GM23338 (cell line): ENCODE data around the gene SIGLEC6. TPM values are rescaled to one million over a fixed set of nuclear protein-coding genes. Genes with fewer than 3 reads are reported as not detected.

Source experiments
- ATAC-seq: fragments of 200-7000 bp; cut with Tn5 transposase; 3 replicates; pipeline ENCODE4 v1.9.1; 2020
- DNase-seq: peaks from one replicate; pipeline ENCODE4 v3.0.0-alpha.2; 2015; ENCODE audit warnings: low spot score
- H2AFZ ChIP-seq: fragments of 200-600 bp; sonication (generic); 2 replicates; pipeline ENCODE4 v1.8.0; 2016; ENCODE audit warnings: antibody characterized with exemption, mild to moderate bottlenecking, moderate library complexity
- H3F3A ChIP-seq: fragments of 200-600 bp; sonication (generic); replicated peaks from 2 replicates; pipeline ENCODE4 v1.8.0; 2017; ENCODE audit warnings: antibody characterized with exemption, mixed run types, low read depth
- H3K27ac ChIP-seq: fragments of 200-600 bp; sonication (generic); 2 replicates; pipeline ENCODE4 v1.6.1; 2016; ENCODE audit warnings: low read depth
- H3K27me3 ChIP-seq: fragments of 200-600 bp; sonication (generic); 2 replicates; pipeline ENCODE4 v1.8.0; 2016; ENCODE audit warnings: mild to moderate bottlenecking, mixed run types, moderate library complexity; ENCODE audit not compliant: insufficient read depth
- H3K36me3 ChIP-seq: fragments of 200-600 bp; sonication (generic); 2 replicates; pipeline ENCODE4 v1.8.0; 2016; ENCODE audit warnings: mild to moderate bottlenecking; ENCODE audit not compliant: insufficient read depth
- H3K4me1 ChIP-seq: fragments of 200-600 bp; sonication (generic); 2 replicates; pipeline ENCODE4 v1.8.0; 2016; ENCODE audit warnings: mild to moderate bottlenecking, moderate library complexity; ENCODE audit not compliant: insufficient read depth
- H3K4me2 ChIP-seq: fragments of 200-600 bp; sonication (generic); 2 replicates; pipeline ENCODE4 v1.7.1; 2017; ENCODE audit warnings: mixed run types
- H3K4me3 ChIP-seq: fragments of 200-600 bp; sonication (generic); 2 replicates; pipeline ENCODE4 v1.6.1; 2016; ENCODE audit warnings: mixed run types
- H3K79me2 ChIP-seq: fragments of 200-600 bp; sonication (generic); replicated peaks from 2 replicates; pipeline ENCODE4 v1.8.0; 2017; ENCODE audit warnings: mild to moderate bottlenecking; ENCODE audit not compliant: insufficient read depth
- H3K9me2 ChIP-seq: fragments of 200-600 bp; sonication (generic); 2 replicates; pipeline ENCODE4 v1.8.0; 2017; ENCODE audit not compliant: insufficient read depth
- H4K20me1 ChIP-seq: fragments of 200-600 bp; sonication (generic); replicated peaks from 2 replicates; pipeline ENCODE4 v1.8.0; 2017; ENCODE audit warnings: mild to moderate bottlenecking; ENCODE audit not compliant: insufficient read depth
- H3K27ac Mint-ChIP-seq: 2 replicates; pipeline ENCODE4 v1.8.0; 2020; ENCODE audit warnings: inconsistent platforms, mild to moderate bottlenecking, moderate library complexity, mixed read lengths
- H3K27me3 Mint-ChIP-seq: 3 replicates; pipeline ENCODE4 v1.8.0; 2022; ENCODE audit warnings: low read depth, mild to moderate bottlenecking, moderate library complexity, mixed read lengths, inconsistent platforms; ENCODE audit not compliant: insufficient read depth, poor library complexity
- H3K36me3 Mint-ChIP-seq: 3 replicates; pipeline ENCODE4 v1.8.0; 2021; ENCODE audit warnings: low read depth, mild to moderate bottlenecking, inconsistent platforms, moderate library complexity, mixed read lengths
- H3K4me1 Mint-ChIP-seq: 3 replicates; pipeline ENCODE4 v1.8.0; 2020; ENCODE audit warnings: mild to moderate bottlenecking, inconsistent platforms, mixed read lengths
- H3K4me3 Mint-ChIP-seq: 3 replicates; pipeline ENCODE4 v1.8.0; 2021; ENCODE audit warnings: moderate library complexity, mild to moderate bottlenecking, inconsistent platforms, mixed read lengths
- H3K9me3 Mint-ChIP-seq: 3 replicates; pipeline ENCODE4 v1.8.0; 2020; ENCODE audit warnings: moderate library complexity, mild to moderate bottlenecking, inconsistent platforms, mixed read lengths
- CREB1 ChIP-seq: fragments of 250-450 bp; sonication (Bioruptor Pico); IDR thresholded peaks from 2 replicates; pipeline ENCODE4 v1.5.0; 2020; ENCODE audit warnings: low read depth, mild to moderate bottlenecking, moderate library complexity
- EZH2 ChIP-seq: fragments of 200-600 bp; sonication (generic); IDR thresholded peaks from one replicate; pipeline ENCODE4 v1.8.0; 2017; ENCODE audit warnings: antibody characterized with exemption, mild to moderate bottlenecking, low read depth; ENCODE audit not compliant: unreplicated experiment
- EZH2phosphoT487 ChIP-seq: fragments of 200-600 bp; sonication (generic); IDR thresholded peaks from one replicate; pipeline ENCODE4 v1.8.1; 2018; ENCODE audit warnings: antibody characterized with exemption; ENCODE audit not compliant: unreplicated experiment
- JUNB ChIP-seq: IDR thresholded peaks from one replicate; pipeline ENCODE4 v1.6.1; 2016; ENCODE audit warnings: antibody characterized with exemption; ENCODE audit not compliant: unreplicated experiment
- NANOG ChIP-seq: IDR thresholded peaks from 2 replicates; pipeline ENCODE4 v1.6.1; 2016; ENCODE audit warnings: antibody characterized with exemption, borderline replicate concordance
- POLR2AphosphoS5 ChIP-seq: IDR thresholded peaks from 2 replicates; pipeline ENCODE4 v1.6.1; 2016; ENCODE audit warnings: antibody characterized with exemption, low read depth
- STAT1 ChIP-seq: IDR thresholded peaks from one replicate; pipeline ENCODE4 v1.6.1; 2016; ENCODE audit warnings: antibody characterized with exemption; ENCODE audit not compliant: unreplicated experiment
- ZNF114 ChIP-seq: fragments of 250-450 bp; sonication (Bioruptor Pico); IDR thresholded peaks from 2 replicates; pipeline ENCODE4 v1.5.0; 2020; ENCODE audit warnings: mild to moderate bottlenecking, moderate library complexity
- ZNF331 ChIP-seq: fragments of 250-450 bp; sonication (Bioruptor Pico); IDR thresholded peaks from 2 replicates; pipeline ENCODE4 v1.5.0; 2020; ENCODE audit warnings: low read depth, mild to moderate bottlenecking, moderate library complexity
- polyA plus RNA-seq: library from polyadenylated mRNA; unstranded; fragments of >200 nt; fragmentation: Nextera tagmentation; extraction: Ambion mirVana; gene quantifications from 2 replicates; pipeline ENCODE4 v1.2.1, GENCODE V29; 2016
- total RNA-seq: library from RNA; depleted of rRNA; stranded (reverse); fragments of >200 nt; shearing (Covaris generic); gene quantifications from 2 replicates; pipeline ENCODE4 v1.2.3, GENCODE V29; 2014
- TF ChIP-seq, protein P1 (sequence below): IDR thresholded peaks from one replicate; pipeline ENCODE4 v1.6.1; 2018; ENCODE audit warnings: antibody characterized with exemption; ENCODE audit not compliant: unreplicated experiment
- TF ChIP-seq, protein P2 (sequence below), 2 experiments: fragments of 200-600 bp in 1 of 2; sonication (generic) in 1 of 2; conservative IDR thresholded peaks; 2 replicates each; pipeline versions ENCODE4 v1.5.1 to v1.6.1; 2016 to 2017; ENCODE audit warnings: antibody characterized with exemption in 2 of 2, low read depth in 2 of 2, mild to moderate bottlenecking in 2 of 2, moderate library complexity in 1 of 2
- TF ChIP-seq, protein P3 (sequence below): IDR thresholded peaks from 2 replicates; pipeline ENCODE4 v1.6.1; 2016; ENCODE audit warnings: antibody characterized with exemption
- TF ChIP-seq, protein P4 (sequence below): fragments of 250-450 bp; sonication (Bioruptor Pico); IDR thresholded peaks from 2 replicates; pipeline ENCODE4 v1.5.0; 2020; ENCODE audit warnings: mild to moderate bottlenecking, moderate library complexity

The SIGLEC6 gene
- total and polyA plus RNA-seq, 2 experiments from 2014 or later = 0.76 TPM; not detected in 1

DNA sequence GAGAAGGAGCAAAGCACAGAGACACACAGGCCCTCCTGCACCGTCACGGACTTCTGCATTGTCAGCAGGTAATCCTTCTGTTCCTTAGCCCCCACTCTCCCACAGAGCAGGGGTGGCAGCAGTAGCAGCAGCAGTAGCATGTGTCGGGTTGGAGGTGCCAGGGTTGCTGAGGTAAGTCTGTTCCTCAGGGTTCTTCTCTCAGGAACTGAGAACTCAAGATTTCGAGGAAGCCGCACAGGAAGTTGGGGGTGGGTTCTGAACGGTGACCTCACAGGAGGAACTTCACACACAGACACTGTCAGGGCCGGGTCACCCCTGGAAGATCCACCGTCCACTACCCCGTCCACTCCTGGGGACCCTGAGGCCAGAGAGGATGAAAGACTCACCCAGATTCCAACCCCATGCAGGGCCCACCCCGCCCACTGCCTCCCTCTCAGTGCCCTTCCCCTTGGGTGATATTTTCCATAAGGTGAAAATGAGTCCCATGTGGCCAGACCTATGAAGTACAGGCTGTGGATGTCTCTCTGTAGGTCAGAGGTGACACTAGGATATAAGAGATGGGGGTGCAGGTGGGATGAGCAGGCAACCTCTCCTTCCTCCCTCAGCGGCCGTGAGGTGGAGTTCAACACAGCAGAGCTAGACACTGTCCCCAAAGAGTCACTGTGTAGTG, 29.7 kb downstream of the SIGLEC6 start, which contains the start of gene SIGLEC12:
Gene SIGLEC12, minus strand, starts transcription at position 207 of the 670 bp plus-strand sequence. Its CDS starts 67 bp downstream, at position 140.
- H2AFZ ChIP-seq = no peak within 1 kb of the TSS
- H3K27me3 Mint-ChIP-seq = peaks cover 2% of the 10 kb centered on the region
- ATAC-seq = no peak

More for the DNA sequence above, 29.7 kb downstream of the SIGLEC6 start, which contains the start of gene SIGLEC12:
- Mint-ChIP-seq H3K4me3 (no peak within 1 kb of the TSS), H3K4me1 (no peaks in the 10 kb centered on the region), H3K27ac (no peak within 1 kb of the TSS), H3K9me3 (peaks cover 91% of the 10 kb centered on the region), H3K36me3 (peaks cover 27% of the 10 kb centered on the region)
- H3F3A ChIP-seq = no peaks in the 10 kb centered on the region
- no peak within 1 kb of the TSS for H3K27ac ChIP-seq
- TF ChIP-seq, protein P1, sequence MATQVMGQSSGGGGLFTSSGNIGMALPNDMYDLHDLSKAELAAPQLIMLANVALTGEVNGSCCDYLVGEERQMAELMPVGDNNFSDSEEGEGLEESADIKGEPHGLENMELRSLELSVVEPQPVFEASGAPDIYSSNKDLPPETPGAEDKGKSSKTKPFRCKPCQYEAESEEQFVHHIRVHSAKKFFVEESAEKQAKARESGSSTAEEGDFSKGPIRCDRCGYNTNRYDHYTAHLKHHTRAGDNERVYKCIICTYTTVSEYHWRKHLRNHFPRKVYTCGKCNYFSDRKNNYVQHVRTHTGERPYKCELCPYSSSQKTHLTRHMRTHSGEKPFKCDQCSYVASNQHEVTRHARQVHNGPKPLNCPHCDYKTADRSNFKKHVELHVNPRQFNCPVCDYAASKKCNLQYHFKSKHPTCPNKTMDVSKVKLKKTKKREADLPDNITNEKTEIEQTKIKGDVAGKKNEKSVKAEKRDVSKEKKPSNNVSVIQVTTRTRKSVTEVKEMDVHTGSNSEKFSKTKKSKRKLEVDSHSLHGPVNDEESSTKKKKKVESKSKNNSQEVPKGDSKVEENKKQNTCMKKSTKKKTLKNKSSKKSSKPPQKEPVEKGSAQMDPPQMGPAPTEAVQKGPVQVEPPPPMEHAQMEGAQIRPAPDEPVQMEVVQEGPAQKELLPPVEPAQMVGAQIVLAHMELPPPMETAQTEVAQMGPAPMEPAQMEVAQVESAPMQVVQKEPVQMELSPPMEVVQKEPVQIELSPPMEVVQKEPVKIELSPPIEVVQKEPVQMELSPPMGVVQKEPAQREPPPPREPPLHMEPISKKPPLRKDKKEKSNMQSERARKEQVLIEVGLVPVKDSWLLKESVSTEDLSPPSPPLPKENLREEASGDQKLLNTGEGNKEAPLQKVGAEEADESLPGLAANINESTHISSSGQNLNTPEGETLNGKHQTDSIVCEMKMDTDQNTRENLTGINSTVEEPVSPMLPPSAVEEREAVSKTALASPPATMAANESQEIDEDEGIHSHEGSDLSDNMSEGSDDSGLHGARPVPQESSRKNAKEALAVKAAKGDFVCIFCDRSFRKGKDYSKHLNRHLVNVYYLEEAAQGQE = no peak
- TF ChIP-seq ZNF114 (CRISPR knock-in tag) (no peak), NANOG (no peak), EZH2 (no peak), JUNB (no peak), EZH2phosphoT487 (no peak), STAT1 (no peak), ZNF331 (CRISPR knock-in tag) (no peak), POLR2AphosphoS5 (no peak), CREB1 (CRISPR knock-in tag) (no peak)
- TF ChIP-seq, protein P2, sequence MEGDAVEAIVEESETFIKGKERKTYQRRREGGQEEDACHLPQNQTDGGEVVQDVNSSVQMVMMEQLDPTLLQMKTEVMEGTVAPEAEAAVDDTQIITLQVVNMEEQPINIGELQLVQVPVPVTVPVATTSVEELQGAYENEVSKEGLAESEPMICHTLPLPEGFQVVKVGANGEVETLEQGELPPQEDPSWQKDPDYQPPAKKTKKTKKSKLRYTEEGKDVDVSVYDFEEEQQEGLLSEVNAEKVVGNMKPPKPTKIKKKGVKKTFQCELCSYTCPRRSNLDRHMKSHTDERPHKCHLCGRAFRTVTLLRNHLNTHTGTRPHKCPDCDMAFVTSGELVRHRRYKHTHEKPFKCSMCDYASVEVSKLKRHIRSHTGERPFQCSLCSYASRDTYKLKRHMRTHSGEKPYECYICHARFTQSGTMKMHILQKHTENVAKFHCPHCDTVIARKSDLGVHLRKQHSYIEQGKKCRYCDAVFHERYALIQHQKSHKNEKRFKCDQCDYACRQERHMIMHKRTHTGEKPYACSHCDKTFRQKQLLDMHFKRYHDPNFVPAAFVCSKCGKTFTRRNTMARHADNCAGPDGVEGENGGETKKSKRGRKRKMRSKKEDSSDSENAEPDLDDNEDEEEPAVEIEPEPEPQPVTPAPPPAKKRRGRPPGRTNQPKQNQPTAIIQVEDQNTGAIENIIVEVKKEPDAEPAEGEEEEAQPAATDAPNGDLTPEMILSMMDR (conservative IDR thresholded peaks at IDR 0.05; ENCODE audit: low read depth in 2 of 2) = no peak
- TF ChIP-seq, protein P3, sequence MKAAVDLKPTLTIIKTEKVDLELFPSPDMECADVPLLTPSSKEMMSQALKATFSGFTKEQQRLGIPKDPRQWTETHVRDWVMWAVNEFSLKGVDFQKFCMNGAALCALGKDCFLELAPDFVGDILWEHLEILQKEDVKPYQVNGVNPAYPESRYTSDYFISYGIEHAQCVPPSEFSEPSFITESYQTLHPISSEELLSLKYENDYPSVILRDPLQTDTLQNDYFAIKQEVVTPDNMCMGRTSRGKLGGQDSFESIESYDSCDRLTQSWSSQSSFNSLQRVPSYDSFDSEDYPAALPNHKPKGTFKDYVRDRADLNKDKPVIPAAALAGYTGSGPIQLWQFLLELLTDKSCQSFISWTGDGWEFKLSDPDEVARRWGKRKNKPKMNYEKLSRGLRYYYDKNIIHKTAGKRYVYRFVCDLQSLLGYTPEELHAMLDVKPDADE = no peak
- TF ChIP-seq, protein P4, sequence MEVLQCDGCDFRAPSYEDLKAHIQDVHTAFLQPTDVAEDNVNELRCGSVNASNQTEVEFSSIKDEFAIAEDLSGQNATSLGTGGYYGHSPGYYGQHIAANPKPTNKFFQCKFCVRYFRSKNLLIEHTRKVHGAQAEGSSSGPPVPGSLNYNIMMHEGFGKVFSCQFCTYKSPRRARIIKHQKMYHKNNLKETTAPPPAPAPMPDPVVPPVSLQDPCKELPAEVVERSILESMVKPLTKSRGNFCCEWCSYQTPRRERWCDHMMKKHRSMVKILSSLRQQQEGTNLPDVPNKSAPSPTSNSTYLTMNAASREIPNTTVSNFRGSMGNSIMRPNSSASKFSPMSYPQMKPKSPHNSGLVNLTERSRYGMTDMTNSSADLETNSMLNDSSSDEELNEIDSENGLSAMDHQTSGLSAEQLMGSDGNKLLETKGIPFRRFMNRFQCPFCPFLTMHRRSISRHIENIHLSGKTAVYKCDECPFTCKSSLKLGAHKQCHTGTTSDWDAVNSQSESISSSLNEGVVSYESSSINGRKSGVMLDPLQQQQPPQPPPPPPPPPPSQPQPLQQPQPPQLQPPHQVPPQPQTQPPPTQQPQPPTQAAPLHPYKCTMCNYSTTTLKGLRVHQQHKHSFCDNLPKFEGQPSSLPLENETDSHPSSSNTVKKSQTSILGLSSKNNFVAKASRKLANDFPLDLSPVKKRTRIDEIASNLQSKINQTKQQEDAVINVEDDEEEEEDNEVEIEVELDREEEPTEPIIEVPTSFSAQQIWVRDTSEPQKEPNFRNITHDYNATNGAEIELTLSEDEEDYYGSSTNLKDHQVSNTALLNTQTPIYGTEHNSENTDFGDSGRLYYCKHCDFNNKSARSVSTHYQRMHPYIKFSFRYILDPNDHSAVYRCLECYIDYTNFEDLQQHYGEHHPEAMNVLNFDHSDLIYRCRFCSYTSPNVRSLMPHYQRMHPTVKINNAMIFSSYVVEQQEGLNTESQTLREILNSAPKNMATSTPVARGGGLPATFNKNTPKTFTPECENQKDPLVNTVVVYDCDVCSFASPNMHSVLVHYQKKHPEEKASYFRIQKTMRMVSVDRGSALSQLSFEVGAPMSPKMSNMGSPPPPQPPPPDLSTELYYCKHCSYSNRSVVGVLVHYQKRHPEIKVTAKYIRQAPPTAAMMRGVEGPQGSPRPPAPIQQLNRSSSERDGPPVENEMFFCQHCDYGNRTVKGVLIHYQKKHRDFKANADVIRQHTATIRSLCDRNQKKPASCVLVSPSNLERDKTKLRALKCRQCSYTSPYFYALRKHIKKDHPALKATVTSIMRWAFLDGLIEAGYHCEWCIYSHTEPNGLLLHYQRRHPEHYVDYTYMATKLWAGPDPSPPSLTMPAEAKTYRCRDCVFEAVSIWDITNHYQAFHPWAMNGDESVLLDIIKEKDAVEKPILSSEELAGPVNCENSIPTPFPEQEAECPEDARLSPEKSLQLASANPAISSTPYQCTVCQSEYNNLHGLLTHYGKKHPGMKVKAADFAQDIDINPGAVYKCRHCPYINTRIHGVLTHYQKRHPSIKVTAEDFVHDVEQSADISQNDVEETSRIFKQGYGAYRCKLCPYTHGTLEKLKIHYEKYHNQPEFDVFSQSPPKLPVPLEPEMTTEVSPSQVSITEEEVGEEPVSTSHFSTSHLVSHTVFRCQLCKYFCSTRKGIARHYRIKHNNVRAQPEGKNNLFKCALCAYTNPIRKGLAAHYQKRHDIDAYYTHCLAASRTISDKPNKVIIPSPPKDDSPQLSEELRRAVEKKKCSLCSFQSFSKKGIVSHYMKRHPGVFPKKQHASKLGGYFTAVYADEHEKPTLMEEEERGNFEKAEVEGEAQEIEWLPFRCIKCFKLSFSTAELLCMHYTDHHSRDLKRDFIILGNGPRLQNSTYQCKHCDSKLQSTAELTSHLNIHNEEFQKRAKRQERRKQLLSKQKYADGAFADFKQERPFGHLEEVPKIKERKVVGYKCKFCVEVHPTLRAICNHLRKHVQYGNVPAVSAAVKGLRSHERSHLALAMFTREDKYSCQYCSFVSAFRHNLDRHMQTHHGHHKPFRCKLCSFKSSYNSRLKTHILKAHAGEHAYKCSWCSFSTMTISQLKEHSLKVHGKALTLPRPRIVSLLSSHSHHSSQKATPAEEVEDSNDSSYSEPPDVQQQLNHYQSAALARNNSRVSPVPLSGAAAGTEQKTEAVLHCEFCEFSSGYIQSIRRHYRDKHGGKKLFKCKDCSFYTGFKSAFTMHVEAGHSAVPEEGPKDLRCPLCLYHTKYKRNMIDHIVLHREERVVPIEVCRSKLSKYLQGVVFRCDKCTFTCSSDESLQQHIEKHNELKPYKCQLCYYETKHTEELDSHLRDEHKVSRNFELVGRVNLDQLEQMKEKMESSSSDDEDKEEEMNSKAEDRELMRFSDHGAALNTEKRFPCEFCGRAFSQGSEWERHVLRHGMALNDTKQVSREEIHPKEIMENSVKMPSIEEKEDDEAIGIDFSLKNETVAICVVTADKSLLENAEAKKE (CRISPR knock-in tag) = no peak
- H3K4me2 ChIP-seq = no peak within 1 kb of the TSS
- H3K36me3 ChIP-seq = no peaks in the 10 kb centered on the region
- no peak for DNase-seq
- no peak within 1 kb of the TSS for H3K4me3 ChIP-seq
- H4K20me1 ChIP-seq = no peaks in the 10 kb centered on the region
- no peaks in the 10 kb centered on the region for H3K4me1 ChIP-seq
- H3K27me3 ChIP-seq = no peaks in the 10 kb centered on the region
- no peaks in the 10 kb centered on the region for H3K79me2 ChIP-seq
- H3K9me2 ChIP-seq = no peaks in the 10 kb centered on the region
